Caco-2 (cell line): ENCODE data around the gene ZNF648. TPM values are rescaled to one million over a fixed set of nuclear protein-coding genes. Genes with fewer than 3 reads are reported as not detected.

Experiments
- BruUV-seq: library from RNA; stranded (reverse); fragments of 400-500 nt; replicated peaks from 2 replicates; lab custom pipeline; 2021; lab: Mats Ljungman, UMichigan
- CTCF ChIA-PET: fragments of 300-600 bp; sonication (Branson Sonifier 250); formaldehyde crosslinking; loops from one replicate; lab custom pipeline; 2022; ENCODE audit warnings: antibody characterized with exemption; lab: Charles Lee
- POLR2A ChIA-PET: fragments of 300-600 bp; sonication (Branson Sonifier 250); formaldehyde crosslinking; loops from one replicate; lab custom pipeline; 2022; ENCODE audit warnings: antibody characterized with exemption; lab: Charles Lee
- DNase-seq, 2 experiments: peaks; one replicate each; pipeline versions ENCODE4 v3.0.0 to v3.0.0-alpha.2; 2020 to 2022
- H3K27me3 ChIP-seq: replicated peaks from 2 replicates; pipeline ENCODE4 v1.6.0; 2011; ENCODE audit warnings: low read length; ENCODE audit not compliant: control insufficient read depth, insufficient read depth
- H3K36me3 ChIP-seq: 2 replicates; pipeline ENCODE4 v1.5.1; 2011; ENCODE audit warnings: low read length; ENCODE audit not compliant: control insufficient read depth, insufficient read depth
- H3K4me1 ChIP-seq: fragments of 250-450 bp; sonication (Bioruptor Pico); 2 replicates; pipeline ENCODE4 v1.5.1; 2020; ENCODE audit warnings: mild to moderate bottlenecking
- H3K4me3 ChIP-seq: 2 replicates; pipeline ENCODE4 v1.5.1; 2011; ENCODE audit warnings: low read depth, mild to moderate bottlenecking, control low read depth, low read length
- H3K9me3 ChIP-seq: fragments of 250-450 bp; sonication (Bioruptor Pico); 2 replicates; pipeline ENCODE4 v1.5.1; 2020; ENCODE audit warnings: mild to moderate bottlenecking, moderate library complexity
- H3K27ac Mint-ChIP-seq: one replicate; pipeline ENCODE4 v1.8.0; 2022; ENCODE audit warnings: mixed read lengths; ENCODE audit not compliant: unreplicated experiment
- H3K27me3 Mint-ChIP-seq: one replicate; pipeline ENCODE4 v1.8.0; 2022; ENCODE audit warnings: mixed read lengths; ENCODE audit not compliant: insufficient read depth, unreplicated experiment
- H3K36me3 Mint-ChIP-seq: one replicate; pipeline ENCODE4 v1.8.0; 2022; ENCODE audit warnings: mild to moderate bottlenecking, mixed read lengths; ENCODE audit not compliant: insufficient read depth, unreplicated experiment
- H3K4me1 Mint-ChIP-seq: one replicate; pipeline ENCODE4 v1.8.0; 2022; ENCODE audit warnings: low read depth, mixed read lengths; ENCODE audit not compliant: unreplicated experiment
- H3K4me3 Mint-ChIP-seq: one replicate; pipeline ENCODE4 v1.8.0; 2022; ENCODE audit warnings: mild to moderate bottlenecking, moderate library complexity, mixed read lengths; ENCODE audit not compliant: unreplicated experiment
- H3K9me3 Mint-ChIP-seq: one replicate; pipeline ENCODE4 v1.8.0; 2022; ENCODE audit warnings: mixed read lengths; ENCODE audit not compliant: unreplicated experiment
- CTCF ChIP-seq, 2 experiments: fragments of 200-600 bp in 1 of 2; IDR thresholded peaks; 1 replicate in 1 of 2; 2 replicates in 1 of 2; pipeline versions ENCODE4 v1.5.1 to v1.8.0; 2011 to 2022; ENCODE audit warnings: antibody characterized with exemption in 1 of 2, control low read depth in 1 of 2, inconsistent platforms in 1 of 2, low read depth in 1 of 2, low read length in 1 of 2, mild to moderate bottlenecking in 1 of 2, moderate library complexity in 1 of 2; ENCODE audit not compliant: insufficient read depth in 1 of 2, severe bottlenecking in 1 of 2, unreplicated experiment in 1 of 2
- intact Hi-C: fragments of 100-400 bp; cut with micrococcal nuclease; formaldehyde crosslinking; loops from one replicate; pipeline ENCODE4 v1.10.0; 2022; ENCODE audit not compliant: unreplicated experiment
- total RNA-seq: library from RNA; stranded (reverse); gene quantifications from 2 replicates; pipeline ENCODE4 v1.2.3, GENCODE V29; 2022

Gene ZNF648
- total RNA-seq, 1 experiment from 2014 or later = not detected

- intact Hi-C loops = loop anchor here (1.0 kb wide), 1 partner anchor 13 kb away; no protein-coding TSS in a partner anchor
- no peak overlapping the region for H3K4me3 Mint-ChIP-seq
- no peaks in the 10 kb centered on the region for H3K27me3 ChIP-seq
- no peaks in the 10 kb centered on the region for H3K9me3 ChIP-seq
- no TSS peak for BruUV-seq
- no peaks in the 10 kb centered on the region for H3K36me3 Mint-ChIP-seq
- TF ChIP-seq CTCF (IDR thresholded peaks at IDR 0.05; ENCODE audit: insufficient read depth in 1 of 2, low read depth in 1 of 2, low read length in 1 of 2, severe bottlenecking in 1 of 2, unreplicated experiment in 1 of 2) = no peak
- H3K9me3 Mint-ChIP-seq = no peaks in the 10 kb centered on the region
- no peak overlapping the region for H3K4me3 ChIP-seq
- DNase-seq = no peak
- H3K27ac Mint-ChIP-seq = peak overlapping the region; percentile 38
- CTCF ChIA-PET = interaction anchor here (1.0 to 2.7 kb wide), 3 partner anchors 14 to 309 kb away, joined by 3 to 9 read pairs (median 6); no protein-coding TSS in a partner anchor
- POLR2A ChIA-PET = interaction anchor here (0.5 kb wide), 1 partner anchor 80 kb away, joined by 3 read pairs; no protein-coding TSS in a partner anchor
- H3K4me1 Mint-ChIP-seq = peaks cover 25% of the 10 kb centered on the region
- no peaks in the 10 kb centered on the region for H3K27me3 Mint-ChIP-seq
- peaks cover 52% of the 10 kb centered on the region for H3K4me1 ChIP-seq
- no peaks in the 10 kb centered on the region for H3K36me3 ChIP-seq
Measured at GRCh38 chr1:182087719-182088350, 26.3 kb upstream of the ZNF648 start.

DNA sequence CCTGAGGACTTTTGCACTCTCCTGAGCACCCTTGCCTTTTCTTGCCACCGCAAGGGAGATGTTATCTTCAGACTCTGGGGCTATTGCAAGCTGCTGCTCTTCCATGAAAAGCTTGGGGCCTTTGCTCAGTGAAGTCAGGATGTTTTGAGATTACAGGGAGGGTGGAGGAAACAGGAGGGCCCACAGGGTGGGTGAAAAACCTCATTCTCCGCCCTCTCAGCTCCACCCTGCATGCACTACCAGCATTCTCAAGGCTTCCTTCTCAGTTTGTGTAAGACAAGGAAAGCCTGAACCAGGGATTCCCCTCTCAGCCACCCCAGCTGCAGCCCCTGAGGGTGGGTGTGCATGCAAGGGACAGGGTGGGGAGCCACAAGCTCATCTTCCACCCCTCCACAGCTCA lies 25.8 kb upstream of the ZNF648 start:
- TF ChIP-seq CTCF (IDR thresholded peaks at IDR 0.05; ENCODE audit: insufficient read depth in 1 of 2, low read depth in 1 of 2, low read length in 1 of 2, severe bottlenecking in 1 of 2, unreplicated experiment in 1 of 2) = no peak
- ChIA-PET POLR2A (interaction anchor here (0.6 kb wide), 1 partner anchor 14 kb away, joined by 3 read pairs; no protein-coding TSS in a partner anchor), CTCF (interaction anchor here (1.0 to 2.7 kb wide), 3 partner anchors 14 to 310 kb away, joined by 3 to 9 read pairs (median 6); no protein-coding TSS in a partner anchor)
- Mint-ChIP-seq H3K27ac (peak overlapping the region; percentile 38), H3K27me3 (no peaks in the 10 kb centered on the region), H3K4me3 (no peak overlapping the region), H3K9me3 (no peaks in the 10 kb centered on the region), H3K36me3 (no peaks in the 10 kb centered on the region), H3K4me1 (peaks cover 20% of the 10 kb centered on the region)
- intact Hi-C loops = loop anchor here (1.0 kb wide), 1 partner anchor 14 kb away; no protein-coding TSS in a partner anchor
- BruUV-seq = no TSS peak
- Histone ChIP-seq H3K27me3 (no peaks in the 10 kb centered on the region), H3K4me1 (peaks cover 47% of the 10 kb centered on the region), H3K4me3 (no peak overlapping the region), H3K9me3 (no peaks in the 10 kb centered on the region), H3K36me3 (no peaks in the 10 kb centered on the region)
- no peak for DNase-seq

DNA sequence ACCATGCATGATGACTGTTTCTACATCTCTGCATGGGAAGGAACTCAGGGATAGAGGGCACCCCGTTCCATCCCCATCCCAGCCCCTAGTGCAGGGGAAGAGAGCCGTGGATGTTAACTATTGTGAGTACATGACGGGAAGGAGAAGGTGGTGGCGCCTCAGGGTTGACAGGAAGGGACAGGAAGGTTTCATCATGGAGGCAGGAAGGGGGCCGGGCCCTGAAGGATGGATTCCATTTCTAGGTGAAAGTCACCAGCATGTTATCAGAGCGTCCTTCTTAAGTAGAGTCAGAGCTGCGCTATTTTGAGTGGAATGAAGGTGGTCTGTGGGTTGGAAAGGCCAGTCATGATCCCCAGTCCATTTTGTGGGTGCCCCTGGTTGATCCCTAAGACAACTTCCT lies 25.1 kb upstream of the ZNF648 start:
- Histone ChIP-seq H3K9me3 (no peaks in the 10 kb centered on the region), H3K4me1 (peaks cover 40% of the 10 kb centered on the region), H3K27me3 (no peaks in the 10 kb centered on the region), H3K36me3 (no peaks in the 10 kb centered on the region), H3K4me3 (no peak overlapping the region)
- Mint-ChIP-seq H3K27ac (peak overlapping the region; percentile 80), H3K9me3 (no peaks in the 10 kb centered on the region), H3K4me3 (no peak overlapping the region), H3K27me3 (no peaks in the 10 kb centered on the region), H3K36me3 (no peaks in the 10 kb centered on the region), H3K4me1 (peaks cover 13% of the 10 kb centered on the region)
- CTCF ChIA-PET = no interaction called here
- intact Hi-C loops = loop anchor here (1.0 kb wide), 1 partner anchor 15 kb away; no protein-coding TSS in a partner anchor
- BruUV-seq = no TSS peak
- no peak for DNase-seq
- POLR2A ChIA-PET = interaction anchor here (0.6 kb wide), 1 partner anchor 14 kb away, joined by 3 read pairs; no protein-coding TSS in a partner anchor
- no peak for TF ChIP-seq CTCF (IDR thresholded peaks at IDR 0.05; ENCODE audit: insufficient read depth in 1 of 2, low read depth in 1 of 2, low read length in 1 of 2, severe bottlenecking in 1 of 2, unreplicated experiment in 1 of 2)
